Fibroblast of the aortic adventitia (primary cell): ENCODE results near the gene PLXDC1. TPM values are rescaled to one million over a fixed set of nuclear protein-coding genes. Genes with fewer than 3 reads are reported as not detected.
"Not testable (repeated sequence)": the region's sequence is repeated elsewhere in the genome, so short reads cannot be mapped to it uniquely, and the experiment has no call there.

ENCODE experiments used
- DNase-seq: peaks from one replicate; pipeline ENCODE4 v3.0.0-alpha.2; 2010; ENCODE audit warnings: low read depth
- H3K4me3 ChIP-seq: 2 replicates; pipeline ENCODE4 v1.5.1; 2011; ENCODE audit warnings: low read depth, mild to moderate bottlenecking, control low read depth, low read length, moderate library complexity
- CTCF ChIP-seq: IDR thresholded peaks from 2 replicates; pipeline ENCODE4 v1.5.1; 2011; ENCODE audit warnings: mild to moderate bottlenecking, low read length, control low read depth, inconsistent platforms; ENCODE audit not compliant: insufficient read depth
- total RNA-seq: library from RNA; depleted of rRNA; stranded (reverse); fragments of >200 nt; gene quantifications from 2 replicates; pipeline ENCODE4 v1.2.3, GENCODE V29; 2012; ENCODE audit warnings: low replicate concordance

The PLXDC1 gene
- total RNA-seq, 1 donor = 3.3 TPM

- DNase-seq = no peak
- TF ChIP-seq CTCF = no peak
- no peak overlapping the region for H3K4me3 ChIP-seq
Measured at GRCh38 chr17:39173080-39173479, 21.6 kb upstream of the PLXDC1 start.

- no peak for TF ChIP-seq CTCF
- no peak overlapping the region for H3K4me3 ChIP-seq
- DNase-seq = no peak
Measured at GRCh38 chr17:39171933-39172332, 20.5 kb upstream of the PLXDC1 start.

GRCh38 chr17:39170558-39170957 is 19.1 kb upstream of the PLXDC1 start:
- DNase-seq = no peak
- no peak for TF ChIP-seq CTCF
- H3K4me3 ChIP-seq = no peak overlapping the region

GRCh38 chr17:39170109-39170508 is 18.7 kb upstream of the PLXDC1 start:
- DNase-seq = no peak
- no peak overlapping the region for H3K4me3 ChIP-seq
- TF ChIP-seq CTCF = no peak

GRCh38 chr17:39169518-39169917 is 18.1 kb upstream of the PLXDC1 start:
- DNase-seq = no peak
- TF ChIP-seq CTCF = no peak
- no peak overlapping the region for H3K4me3 ChIP-seq

- H3K4me3 ChIP-seq = no peak overlapping the region
- TF ChIP-seq CTCF = no peak
- no peak for DNase-seq
Measured at GRCh38 chr17:39169101-39169500, 17.7 kb upstream of the PLXDC1 start.

- DNase-seq, H3K4me3 ChIP-seq: not testable (repeated sequence)
Measured at GRCh38 chr17:39168503-39168902, 17.1 kb upstream of the PLXDC1 start.

GRCh38 chr17:39167476-39167875 is 16.0 kb upstream of the PLXDC1 start:
- DNase-seq = no peak

More at GRCh38 chr17:39167476-39167875, 16.0 kb upstream of the PLXDC1 start:
- no peak for TF ChIP-seq CTCF
- no peak overlapping the region for H3K4me3 ChIP-seq
